Measurements from ENCODE around the gene CCDC171.

Gene CCDC171

DNA sequence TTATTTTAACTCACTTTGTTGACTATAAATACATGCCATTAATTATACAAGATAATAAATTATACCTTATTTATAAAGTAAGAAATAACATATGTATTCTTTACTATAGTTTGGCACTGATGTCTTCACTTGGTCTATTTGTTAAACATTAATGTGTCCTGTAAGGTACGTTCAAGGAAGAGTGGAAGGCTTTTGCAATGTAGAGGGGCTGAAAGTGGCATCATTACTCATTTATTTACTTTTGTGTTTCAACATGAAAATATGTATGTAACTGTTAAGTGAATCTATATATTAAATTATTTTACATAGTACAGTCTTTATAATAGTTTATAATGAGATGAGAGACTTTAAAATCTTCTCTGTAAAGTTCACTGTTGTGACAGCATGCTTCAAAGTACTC lies 348.7 kb downstream of the CCDC171 start:
- DNase-seq, result no peak

DNA sequence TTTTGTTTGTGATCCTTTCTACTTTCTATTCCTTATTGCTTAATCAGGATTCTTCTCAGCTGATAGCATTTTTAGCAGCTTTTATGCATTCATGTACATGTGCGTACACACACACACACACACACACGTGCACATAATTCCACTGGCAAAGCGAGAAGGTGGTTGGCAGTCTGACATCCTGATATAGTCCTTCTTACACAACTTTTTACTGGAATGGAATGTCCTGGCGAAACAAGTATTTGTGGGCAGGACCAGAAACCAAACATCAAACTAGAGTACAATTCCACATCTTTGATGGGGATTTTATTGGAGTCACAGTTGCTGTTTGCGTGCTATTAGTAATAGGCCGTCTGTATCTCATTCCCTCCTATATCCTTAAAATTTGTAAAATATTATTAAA lies 356.5 kb downstream of the CCDC171 start:
- DNase-seq, result no peak

DNA sequence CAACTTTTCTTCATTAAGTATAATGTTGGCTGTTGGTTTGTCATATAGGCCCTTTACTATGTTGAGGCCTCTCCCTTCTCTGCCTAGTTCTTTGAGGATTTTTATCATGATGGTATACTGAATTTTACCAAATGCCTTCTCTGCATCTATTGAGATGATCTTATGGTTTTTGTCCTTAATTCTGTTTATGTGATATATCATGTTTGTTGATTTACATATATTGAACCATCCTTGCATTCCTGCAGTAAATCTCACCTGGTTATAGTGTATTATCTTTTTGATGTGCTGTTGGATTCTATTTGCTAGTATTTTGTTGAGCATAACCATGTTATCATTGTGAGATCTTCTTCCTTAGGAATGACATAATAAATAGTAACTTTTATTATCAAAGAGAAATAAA lies 362.9 kb downstream of the CCDC171 start:
- DNase-seq, result no peak

DNA sequence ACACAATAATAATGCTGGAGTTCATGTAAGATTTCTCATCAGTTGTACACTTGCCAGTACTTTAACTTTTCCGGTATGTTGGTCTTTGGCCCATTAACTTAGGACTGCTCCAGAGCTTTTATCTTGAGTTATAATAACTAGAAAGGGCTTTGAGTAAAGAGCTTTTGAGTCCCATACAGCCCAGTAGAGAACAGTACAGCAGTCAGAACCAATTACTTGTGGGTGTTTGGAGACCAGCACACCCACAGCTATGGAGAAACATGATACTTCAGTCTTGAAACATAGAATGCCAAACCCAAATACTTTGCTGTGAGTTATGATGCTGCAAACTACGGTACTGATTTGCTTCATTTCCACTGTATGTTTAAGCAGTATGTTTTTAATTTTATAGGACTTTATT lies 374.3 kb downstream of the CCDC171 start:
- no peak for DNase-seq

DNA sequence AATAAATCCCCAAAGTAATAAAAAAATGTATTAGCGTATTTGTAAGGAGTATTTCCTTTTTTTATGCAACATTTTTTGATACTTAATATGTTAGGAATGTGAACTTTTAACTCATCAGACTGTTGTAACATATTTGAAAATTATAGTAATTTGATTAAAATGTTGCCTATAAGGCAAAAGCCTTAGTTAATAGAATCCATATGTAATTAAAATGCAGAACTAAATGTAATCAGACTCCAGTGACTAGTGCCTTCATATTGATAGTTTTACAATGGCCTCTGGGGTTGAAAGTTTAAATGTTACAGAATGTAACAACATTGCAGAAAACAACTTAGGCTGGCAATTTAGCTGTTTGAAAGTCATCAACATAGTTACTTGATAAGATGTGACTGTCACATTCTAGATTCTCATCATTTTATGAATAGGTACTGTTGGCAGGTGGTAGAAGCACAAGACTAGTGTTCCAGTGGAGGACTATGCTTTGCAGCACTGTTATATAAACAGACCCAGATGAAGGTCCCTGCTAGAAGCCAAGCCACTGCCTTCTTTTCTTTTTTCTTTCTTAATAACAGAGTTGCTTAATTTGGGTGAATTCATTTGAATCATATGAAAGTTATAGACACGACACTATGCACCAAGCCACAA lies 382.9 kb downstream of the CCDC171 start:
- no peak for DNase-seq

DNA sequence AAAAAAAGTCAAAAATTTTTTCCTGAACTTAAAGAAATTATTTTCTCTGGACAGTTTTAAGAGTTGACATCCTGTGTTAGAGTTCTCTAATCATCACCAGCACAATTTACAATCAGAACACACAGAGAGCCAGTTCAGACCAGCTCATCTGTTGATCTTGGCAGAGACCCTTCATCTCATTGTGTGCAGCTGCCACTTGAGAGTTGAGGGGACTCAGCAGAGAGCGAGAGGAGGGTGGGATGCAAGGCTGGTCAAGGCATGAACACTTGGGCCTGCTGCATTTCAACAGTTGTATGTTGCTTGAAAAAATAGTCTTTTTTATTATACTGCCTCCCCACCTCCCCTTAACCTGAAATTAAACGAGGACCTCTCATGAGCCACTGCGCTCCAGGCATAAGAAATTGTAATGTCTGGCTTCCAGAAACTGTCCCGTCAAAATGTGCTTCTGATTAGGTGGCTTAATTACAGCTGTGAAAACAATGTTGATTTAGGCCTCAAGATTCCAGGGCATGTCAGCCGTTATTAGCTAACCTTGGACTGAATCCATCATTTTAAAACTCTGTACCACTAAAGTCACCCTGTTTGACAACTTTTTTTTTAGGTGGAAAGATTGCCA lies 383.6 kb downstream of the CCDC171 start:
- DNase-seq, result no peak

DNA sequence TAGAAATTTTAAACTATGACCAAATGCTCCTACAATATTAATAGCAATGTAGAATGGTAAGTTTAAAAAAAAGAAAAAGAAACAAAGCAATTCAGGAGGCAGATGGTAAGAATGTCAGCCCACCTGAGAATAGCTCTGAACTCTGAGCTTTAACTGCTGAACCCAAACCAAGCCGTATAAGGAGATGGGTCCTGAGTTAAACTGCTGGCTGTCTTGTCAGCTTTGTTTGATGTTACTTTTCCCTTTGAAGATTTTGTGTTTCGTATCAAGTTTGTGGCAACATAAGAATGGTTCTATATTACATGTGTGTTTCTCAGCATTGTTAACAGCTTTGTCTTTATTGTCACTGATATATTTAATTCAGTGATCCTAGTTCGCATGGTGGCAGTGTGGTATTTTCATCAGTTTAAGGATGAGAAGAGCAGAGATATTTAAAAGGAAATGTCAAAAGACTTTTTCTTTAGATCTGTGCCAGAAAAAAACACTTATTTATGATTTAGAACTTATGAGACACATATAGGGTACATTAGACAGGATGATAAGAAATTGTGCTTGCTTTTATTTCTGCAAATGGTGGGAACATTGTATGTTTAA lies 390.1 kb downstream of the CCDC171 start:
- DNase-seq, result no peak

DNA sequence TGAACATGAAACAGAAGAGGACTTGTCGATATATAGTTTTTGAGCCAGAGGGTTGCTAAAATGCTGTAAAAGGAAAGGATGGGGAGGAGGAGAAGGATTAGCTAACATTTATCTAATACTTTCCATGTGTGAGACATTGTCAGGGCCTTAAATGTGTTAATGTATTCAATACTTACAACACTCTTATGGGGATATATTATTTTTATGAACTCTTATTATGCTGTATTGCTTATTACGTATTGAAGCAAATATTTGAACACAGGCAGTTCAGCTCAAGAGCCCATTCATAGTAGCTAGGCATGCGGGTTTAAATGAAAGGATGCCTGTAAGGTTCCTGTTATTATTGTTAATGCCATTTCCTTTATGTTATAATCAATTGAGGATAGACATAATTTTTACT lies 391.5 kb downstream of the CCDC171 start:
- DNase-seq, result no peak

DNA sequence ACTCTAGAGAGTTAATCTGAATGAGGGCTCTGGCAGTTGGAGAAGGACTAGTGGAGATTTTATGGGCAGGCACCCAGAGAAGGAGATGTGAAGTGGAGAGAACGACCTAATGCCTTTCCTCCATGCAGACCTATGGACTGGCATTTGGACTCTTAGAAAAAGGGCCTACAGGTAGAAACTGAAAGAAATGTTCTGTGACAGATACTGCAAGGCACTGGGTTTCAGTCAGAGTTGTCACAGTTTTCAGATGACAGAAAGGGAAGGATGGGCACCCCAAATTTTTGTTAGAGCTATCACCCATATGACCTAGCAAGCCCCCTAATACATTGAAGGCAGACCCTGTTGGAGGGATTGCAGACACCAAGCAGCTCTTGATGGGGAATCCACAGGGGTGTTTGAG lies 406.8 kb downstream of the CCDC171 start:
- DNase-seq, result no peak

DNA sequence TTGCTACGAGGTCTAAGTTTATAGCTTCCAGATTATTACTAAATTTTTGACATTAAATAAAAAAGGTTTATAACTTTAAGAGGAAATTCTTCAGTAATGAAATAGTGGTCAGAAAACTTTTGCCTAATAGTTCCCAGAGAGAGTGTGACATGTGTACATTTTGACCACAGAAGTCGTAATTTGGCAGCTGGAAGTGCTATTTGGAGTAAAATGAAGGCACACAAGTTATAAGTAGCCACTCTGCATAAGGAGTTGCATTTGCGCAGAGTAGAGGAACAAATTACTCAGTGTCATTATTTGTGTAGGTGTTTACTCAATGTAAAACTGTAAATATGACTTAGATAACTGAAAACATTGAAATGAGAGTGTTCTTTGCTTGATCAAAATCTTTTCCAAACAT lies 408.4 kb downstream of the CCDC171 start:
- no peak for DNase-seq

DNA sequence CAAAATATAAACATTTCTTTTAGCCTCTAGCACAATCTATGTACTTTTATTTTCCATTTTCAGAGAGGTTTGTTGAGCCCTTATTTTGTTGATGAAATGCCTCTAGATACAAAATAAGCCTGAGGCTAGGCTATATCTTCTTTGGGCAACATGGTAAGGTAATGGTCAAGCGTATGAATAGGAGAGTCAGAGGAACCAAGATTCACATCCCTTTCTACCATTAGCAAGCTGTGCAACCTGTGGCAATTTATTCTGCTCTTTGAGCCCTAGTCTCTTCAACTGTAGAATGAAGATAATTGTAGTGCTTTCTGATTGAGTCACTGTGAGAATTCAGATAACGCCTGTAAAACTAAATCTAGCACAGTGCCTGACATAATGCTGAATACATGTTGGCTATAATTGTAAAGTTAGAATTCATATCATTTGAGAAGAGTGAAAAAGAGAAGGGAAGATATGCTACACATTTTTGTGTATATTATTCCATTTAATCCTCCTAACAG lies 412.5 kb downstream of the CCDC171 start:
- DNase-seq, result no peak

DNA sequence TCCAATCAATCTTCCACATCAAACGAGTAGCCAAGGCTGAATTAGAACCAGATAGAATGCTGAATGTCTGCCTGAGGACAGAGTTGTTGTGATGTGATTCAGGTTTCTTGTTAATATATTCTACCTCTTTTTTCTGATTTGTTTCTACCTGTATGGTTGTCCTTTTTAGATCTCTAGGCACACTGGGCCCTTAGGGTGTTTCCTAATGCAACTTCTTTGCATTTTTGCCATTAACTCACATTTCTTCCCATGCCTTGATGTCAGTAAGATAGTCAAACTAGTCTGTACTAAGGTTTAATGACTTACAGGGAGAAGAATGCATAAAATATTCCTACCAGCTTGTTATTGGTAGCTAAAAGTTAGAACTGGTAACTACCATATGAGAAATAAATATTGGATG lies 413.6 kb downstream of the CCDC171 start:
- DNase-seq, result no peak

DNA sequence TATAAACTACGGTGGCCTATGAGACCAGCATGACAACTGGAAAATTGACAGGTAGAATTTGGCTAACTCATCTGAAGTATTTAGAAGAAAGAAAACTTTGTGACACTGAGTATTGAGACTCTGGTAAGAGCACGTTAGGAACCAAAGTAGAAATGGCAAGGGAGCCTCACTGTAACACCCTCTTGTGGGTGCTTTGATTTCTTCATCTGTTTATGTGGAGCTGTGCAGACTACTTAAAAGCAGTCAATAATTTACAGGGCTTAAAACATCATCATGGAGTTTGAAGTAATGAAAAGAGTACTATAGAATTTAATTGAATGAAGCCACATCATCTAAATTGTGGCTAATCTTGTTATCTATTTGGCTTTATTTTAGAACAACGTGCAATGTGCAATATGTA lies 414.2 kb downstream of the CCDC171 start:
- no peak for DNase-seq

DNA sequence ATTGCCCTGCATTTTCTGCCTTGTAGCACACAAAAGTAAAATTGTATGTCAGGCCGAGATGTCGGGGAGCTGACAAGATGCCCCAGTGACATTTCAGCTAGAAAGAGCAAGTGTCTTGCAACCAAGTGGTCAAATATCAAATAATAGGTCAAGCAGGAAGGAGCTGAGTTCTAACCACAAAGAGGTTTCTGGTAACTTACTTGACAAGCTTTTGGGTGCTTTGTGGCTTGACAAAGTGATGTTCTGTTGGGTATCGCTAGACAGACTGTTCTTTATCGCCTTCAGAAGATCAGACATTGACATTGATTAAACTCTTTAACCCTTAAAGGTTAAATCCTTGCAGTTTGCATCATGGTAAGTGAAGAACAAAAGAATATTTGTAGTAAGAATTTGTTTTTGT lies 419.9 kb downstream of the CCDC171 start:
- DNase-seq, result no peak

DNA sequence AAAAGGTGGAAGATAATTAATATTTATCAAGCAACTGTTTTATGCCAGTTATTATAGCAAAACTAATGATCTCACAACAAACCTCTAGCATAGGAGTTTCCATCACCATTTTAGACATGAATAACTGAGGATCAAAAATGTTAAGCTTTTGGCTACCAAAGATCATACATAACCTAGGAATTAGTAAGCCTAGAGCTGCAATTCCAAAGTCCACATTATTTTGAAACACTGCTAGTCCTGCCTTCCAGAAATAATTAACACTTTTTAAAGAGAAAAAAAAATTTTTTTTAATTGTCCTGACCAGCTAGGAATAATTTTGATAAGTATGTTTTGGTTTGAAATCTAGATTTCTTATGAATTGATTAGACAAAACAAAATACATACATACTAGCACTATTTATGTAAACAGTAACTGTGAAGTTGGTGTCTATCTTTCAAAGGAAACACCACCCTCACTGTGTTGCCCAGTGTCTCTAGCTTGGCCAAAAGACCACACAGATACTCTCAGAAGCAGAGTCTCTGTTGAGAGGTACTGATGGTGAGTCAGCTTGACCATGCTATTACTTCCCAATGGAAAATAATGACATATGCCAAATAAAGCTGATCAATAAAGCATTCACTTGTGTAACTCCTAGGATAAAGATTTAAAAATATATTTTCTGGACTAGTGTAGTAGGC lies 422.4 kb downstream of the CCDC171 start:
- no peak for DNase-seq

DNA sequence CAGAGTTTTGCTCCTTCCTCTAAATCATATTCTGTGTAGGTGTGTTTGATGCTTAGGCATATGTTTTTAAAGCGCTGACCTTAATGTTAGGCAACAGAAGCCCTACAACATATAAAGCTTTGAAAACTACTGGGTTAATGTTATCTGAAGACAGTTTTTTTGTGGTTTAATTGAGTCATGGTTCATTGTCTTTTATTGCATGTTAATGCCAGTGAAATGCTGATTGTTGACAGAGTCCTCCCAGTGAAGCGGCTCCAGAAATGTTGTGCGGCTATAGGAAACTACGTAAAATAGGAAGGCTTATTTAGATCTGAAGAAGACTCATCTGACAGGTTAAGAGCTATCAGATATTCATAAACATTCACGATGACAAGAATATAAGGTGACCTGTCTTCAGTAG lies 424.6 kb downstream of the CCDC171 start:
- DNase-seq, result no peak

DNA sequence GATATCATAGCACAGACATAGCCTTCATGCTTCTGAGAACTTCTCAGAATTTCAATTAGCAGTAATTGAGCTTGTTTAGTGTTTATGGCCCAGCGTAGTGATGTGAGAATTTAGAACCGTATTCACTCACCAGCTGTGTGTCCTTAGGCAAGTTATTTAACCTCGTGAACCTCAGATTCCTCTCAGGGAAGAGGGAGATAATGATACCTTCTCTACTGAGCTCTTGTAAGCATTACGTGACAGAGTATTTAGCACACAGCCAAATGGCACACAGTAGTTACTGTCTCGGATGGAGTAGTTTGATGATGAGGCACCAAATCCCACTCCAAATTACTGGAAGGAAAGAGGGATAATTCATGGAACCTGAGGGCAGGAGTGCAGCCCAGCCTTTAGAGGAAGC lies 429.3 kb downstream of the CCDC171 start:
- no peak for DNase-seq

DNA sequence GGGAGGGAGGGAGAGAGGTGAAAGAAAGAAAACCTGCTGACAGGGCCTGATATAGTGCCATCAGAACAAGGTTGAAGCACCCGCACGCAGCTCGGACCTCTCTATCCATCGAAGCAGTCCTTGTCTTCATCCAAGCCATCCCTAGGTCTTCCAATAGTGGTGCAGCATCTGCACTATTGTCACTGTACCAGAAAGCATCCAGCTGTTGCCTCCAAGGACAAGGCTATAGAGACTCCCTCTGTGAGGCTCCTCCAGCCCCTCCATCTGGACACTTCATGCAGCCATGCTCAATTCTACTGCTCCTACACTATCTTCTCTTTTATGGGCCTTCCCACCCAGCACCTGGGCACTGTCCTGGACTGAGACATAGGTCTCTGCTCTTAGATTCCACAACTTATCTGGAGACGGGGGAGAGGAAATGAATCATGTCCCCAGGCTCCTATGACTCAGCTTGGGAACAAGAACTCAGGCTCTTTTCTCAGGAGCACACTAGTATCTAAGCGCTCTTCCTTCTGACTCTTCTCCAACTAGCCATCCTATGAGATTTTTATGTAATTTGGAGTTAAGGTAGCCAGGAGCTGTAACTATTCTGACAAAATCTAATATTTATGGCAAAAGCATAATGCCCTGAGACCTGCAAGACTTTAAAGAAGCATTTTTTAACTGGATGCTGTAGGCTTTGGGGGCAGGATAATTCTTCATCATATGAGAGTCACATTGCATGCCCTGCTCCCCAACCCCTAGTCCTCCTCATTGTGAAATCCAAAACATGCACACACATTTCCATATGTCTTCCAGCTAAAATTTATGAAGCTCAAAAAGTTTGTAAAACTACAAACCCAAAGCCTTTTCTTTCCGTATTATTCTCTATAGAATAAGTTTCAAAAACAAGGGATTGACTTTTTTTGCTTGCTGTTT lies 446.8 kb downstream of the CCDC171 start:
- DNase-seq, result no peak

DNA sequence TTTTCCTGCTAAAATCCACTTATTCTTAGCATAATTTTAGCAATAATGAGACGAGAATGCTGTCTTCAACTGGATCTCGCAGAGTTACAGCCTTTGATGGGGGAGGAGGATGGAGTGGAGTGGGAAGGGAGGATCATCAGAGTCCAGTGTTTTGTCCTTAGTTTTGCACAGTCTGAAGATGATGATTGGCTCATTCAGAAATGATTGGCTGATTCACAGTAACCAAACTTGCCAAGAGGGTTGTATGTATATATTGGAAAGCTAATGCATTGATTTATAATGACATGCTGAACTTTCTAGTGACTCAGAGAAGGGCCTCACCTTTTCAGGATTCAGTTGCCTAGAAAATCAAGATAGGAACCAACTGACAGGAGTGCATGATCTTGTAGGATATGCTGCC lies 448.0 kb downstream of the CCDC171 start:
- DNase-seq, result no peak

DNA sequence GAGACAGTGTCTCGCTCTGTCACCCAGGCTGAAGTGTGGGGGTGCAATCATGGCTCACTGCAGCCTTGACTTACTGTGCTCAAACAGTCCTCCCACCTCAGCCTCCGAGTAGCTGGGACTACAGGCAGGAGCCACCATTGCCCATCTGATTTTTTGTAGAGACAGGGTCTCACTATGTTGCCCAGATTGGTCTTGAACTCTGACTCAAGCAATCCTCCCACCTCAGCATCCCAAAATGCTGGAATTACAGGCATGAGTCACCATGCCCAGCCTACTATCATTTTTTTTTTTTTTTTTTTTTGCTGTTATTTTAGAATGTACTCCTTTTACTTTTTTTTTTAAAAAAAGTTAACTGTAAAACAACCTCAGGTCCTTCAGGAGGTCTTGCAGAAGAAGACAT lies 449.0 kb downstream of the CCDC171 start:
- DNase-seq, result no peak

DNA sequence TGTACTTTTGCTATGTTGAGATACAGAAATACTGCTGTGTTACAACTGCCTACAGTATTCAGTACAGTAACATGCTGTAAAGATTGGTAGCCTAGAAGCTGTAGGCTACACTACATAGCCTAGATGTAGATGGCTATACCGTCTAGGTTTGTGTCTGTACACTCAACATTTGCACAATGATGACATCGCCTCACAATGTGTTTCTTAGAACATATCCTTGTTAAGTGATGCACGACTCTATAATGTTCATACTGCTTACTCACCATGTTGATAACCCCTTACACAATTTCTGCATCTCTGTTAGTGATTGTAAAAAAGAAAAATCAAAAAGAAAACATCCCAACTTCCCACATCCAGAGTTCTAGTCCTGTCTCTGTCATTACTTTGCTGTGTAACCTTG lies 450.0 kb downstream of the CCDC171 start:
- no peak for DNase-seq

DNA sequence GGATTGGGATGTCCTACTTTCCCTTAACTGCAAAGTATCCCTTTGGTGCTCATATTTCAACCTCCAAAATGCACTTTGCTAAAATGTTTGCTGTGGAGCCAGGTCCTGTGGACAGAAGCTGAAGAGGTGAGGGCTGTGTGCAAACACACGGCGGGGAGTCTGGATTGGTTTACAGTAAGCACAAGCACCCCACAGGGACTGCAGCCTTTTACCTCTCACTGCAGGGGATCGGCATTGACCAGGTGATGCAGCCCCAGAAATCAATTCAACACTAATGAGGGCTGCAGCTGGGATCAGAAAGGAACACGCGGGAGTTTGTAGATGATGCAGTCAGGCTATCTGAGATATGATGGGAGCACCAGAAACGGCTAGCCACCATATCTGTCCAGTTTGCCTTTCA lies 450.9 kb downstream of the CCDC171 start:
- DNase-seq, result no peak

DNA sequence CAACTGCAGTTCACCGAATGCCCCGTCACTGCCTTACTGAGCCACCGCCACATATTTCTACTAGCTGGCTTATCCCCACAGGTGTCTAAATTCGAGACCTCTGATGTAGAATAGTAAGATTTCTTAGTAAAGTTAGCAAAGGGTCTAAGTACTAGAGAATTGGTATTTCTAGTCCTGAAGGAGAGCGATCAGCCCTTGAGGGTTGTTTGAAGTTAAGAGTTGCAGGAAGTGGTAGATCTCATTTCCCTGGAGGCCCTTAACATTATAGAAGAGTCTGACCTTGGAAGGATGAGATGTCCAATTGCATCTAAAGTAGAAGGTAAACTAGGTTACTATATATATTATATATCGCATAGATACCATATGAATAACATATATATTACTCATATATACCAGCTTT lies 451.8 kb downstream of the CCDC171 start:
- no peak for DNase-seq
